Stimulated activated CD4-positive, alpha-beta T cell treated with anti-CD3 and anti-CD28 coated beads, TNF-alpha, amount 100 ng/mL, for 48 hours (primary cell): Measurements from ENCODE around the gene CEP290.
A peak's percentile ranks its signal among the peaks of the same experiment; 100 is the strongest.
"Not testable (repeated sequence)": the region's sequence is repeated elsewhere in the genome, so short reads cannot be mapped to it uniquely, and the experiment has no call there.

Experiments used
- DNase-seq, 3 donors: peaks; one replicate each; pipeline ENCODE4 v3.0.0-alpha.2; 2020; ENCODE audit warnings: low read depth in 3 of 3

Gene CEP290

GRCh38 chr12:88037770-88038169 lies 104.1 kb downstream of the CEP290 start:
- no peak for DNase-seq

- no peak for DNase-seq
Observed at GRCh38 chr12:88036353-88036965, 105.4 kb downstream of the CEP290 start.

DNA sequence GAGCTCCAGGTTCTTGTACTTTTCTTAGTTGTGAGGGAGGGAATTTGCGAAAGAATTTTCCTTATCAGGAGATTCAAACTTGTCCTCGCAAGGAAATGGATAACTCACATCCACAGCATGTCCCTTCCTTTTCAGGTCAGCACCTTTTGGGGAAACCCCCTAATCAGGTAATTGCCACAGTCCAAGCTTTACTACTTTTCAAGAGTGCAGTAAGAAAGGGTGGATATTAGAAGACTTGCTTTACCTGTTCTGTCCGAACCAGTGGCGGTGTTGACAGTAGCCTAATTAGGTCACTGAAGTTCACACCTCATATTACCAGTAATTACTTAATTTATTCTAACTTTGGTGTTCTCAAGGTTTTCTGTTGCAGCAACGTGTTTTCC lies 106.0 kb downstream of the CEP290 start:
- no peak for DNase-seq

DNA sequence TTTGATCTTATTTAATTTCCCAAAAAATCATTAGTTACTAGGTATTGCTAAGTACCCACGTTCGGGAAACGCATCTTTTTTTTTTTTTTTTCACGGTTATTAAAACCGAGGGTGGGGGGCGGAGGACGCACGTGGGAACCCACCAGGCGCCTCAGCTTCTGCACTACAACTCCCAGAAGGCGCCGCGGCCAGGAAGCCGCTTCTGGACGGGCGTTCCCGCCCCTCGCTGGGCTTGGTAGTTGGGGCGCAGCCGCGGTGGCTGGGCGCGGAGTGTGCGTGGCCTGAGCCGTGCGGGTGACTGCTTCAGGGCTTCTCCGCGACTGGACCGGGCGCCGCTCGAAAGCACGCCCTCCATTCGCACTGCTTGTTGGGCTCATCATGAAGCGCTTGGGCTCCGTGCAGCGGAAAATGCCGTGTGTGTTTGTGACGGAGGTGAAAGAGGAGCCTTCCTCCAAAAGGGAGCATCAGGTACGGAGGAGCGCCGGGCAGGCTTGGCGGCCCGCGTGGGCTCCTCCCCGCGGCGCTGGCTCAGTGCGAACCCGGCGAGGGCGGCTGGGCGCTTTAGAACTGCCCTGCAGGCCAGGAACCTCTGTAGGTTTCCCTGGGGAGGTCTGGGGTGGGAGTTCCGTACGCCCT lies 106.5 kb downstream of the CEP290 start:
- peak; percentile 79 to 86 (median 81) for DNase-seq

GRCh38 chr12:88031161-88031560 lies 110.7 kb downstream of the CEP290 start:
- not testable (repeated sequence) for DNase-seq

DNA sequence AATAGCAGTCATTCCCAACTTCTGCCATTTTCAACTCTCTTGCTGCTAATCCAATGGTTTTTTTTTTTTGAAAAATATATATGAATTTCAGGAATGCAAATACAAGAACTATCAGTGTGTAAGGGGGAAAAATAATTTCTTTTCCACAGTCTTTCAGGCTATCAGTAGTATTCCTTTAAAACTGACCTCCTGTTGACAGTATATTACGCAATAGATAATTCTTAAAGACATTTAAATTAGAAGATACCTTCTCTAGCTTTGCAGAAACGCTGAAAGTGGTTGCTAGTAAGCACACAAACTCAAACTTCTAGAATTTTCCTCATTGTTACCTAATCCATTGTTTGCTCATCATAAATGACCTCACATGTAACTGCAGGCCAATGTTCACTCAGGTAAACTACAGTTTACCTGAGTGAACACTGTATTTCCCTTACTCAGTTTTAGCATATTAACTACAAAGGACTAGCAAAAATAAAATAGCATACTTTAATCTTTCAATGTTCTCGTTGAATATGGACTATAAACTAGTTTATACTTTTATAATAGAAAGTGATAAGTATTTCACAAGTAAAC lies 112.7 kb downstream of the CEP290 start, which contains the start of gene C12orf50:
TSS of gene C12orf50 (minus strand) at position 309 of the 573 bp plus-strand sequence. CDS start 2,439 bp downstream, outside the sequence.
- no peak for DNase-seq

DNA sequence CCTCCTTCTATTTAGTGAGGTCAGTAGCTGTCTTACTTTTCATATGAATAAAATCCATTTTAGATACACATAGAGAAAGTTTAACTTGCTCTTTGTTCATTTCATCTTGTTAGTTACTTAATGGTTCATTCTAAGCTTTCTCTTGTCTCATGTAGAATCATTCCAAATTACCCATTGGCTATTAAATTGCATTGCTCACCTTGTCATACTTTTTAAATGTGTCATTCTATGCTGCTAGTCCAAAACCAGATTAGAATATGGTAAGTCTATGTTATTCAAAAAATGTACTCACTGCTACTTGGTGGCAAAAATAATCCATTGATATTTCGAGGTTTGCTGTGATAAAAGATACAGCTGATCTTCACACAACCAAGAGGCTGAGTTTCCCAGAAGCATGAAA lies 115.7 kb downstream of the CEP290 start:
- DNase-seq = no peak

GRCh38 chr12:88017964-88018363 lies 123.9 kb downstream of the CEP290 start:
- DNase-seq = no peak

GRCh38 chr12:88015825-88016224 lies 126.1 kb downstream of the CEP290 start:
- no peak for DNase-seq

GRCh38 chr12:88011755-88012154 lies 130.1 kb downstream of the CEP290 start:
- no peak for DNase-seq

GRCh38 chr12:88006351-88006750 lies 135.5 kb downstream of the CEP290 start:
- DNase-seq = no peak

DNA sequence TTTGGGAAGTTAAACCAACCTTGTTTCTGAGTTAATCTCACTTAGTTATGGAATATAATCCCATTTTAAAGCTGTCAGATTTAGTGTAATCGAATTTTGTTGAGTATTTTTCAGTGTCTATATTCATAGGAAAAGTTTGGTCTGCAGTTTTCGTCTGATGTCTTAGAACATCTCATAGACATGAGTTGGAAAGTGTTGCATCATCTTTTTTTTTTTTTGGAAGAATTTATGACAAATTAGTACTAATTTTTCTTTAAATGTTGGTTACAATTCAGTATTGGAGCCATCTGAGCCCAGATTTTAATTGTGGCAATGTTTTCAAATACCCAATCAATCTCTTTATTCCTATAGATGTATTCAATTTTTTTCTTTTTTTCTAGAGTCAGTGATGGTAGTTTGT lies 140.6 kb downstream of the CEP290 start:
- no peak for DNase-seq
